Activated CD8-positive, alpha-beta memory T cell treated with anti-CD3 and anti-CD28 coated beads, Interleukin-2, amount 50 U/mL, for 48 hours (primary cell): Measurements from ENCODE around the gene SVEP1.
"Not testable (repeated sequence)": the region's sequence is repeated elsewhere in the genome, so short reads cannot be mapped to it uniquely, and the experiment has no call there.

Experiments used
- DNase-seq: peaks from one replicate; pipeline ENCODE4 v3.0.0-alpha.2; 2020

SVEP1 gene

DNA sequence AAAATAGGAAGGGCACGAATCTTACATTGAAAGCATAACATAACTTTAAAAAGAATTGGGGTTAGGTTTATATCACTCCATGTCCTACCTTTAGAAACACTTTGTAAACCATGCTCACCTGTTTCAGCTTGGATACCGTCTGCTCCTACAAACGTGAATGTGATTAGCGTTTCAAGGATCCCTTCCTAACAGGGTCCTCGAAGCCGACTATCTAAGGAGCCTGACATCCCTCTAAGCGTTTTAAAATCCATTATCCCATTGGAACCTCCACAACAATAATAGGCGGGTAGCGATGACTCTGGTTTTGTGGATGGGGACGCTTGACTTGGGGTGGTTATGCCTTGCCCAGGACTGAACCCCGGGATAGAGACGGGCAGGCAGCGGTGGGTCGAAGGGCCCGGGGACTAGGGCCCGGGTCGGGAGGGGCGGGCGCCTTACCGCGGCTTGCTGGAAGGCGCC lies 937 bp downstream of the SVEP1 start:
- no peak for DNase-seq

DNA sequence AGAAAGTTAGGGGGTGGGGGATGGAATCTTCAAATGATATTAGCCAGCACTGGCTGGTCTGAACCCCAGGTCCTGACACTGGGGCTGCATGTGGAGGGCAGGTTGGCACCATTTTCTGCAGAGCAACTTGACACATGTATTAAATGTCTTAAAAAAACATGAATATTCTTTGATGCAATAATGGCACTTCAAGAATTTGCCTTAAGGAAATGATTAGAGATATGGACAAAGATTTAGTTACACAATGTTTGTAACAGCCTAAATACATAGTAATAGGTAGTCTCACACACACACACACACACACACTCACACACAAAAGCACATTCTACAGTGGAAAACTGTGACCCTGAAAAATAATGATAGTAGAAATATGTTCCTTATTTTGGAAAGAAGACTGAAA lies 3.6 kb downstream of the SVEP1 start:
- DNase-seq = no peak

DNA sequence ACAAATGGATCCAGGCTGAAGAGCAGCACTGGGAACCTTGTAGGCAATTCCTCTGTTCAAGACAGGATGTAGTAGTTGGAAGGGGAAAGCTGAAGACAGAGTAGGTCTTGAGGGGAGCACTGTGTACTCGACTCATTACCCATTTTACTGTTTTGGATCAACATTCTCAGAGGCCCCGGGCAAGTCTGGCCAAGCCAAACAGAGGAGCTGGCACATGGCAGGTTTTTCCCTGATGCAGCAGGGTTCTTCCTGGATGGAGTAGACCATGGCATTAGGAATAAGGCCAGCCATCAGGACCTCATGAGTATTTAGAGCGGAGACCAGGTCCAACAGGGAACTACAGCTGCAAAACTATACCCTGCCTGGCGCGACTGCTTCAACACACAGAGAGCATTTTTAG lies 4.4 kb downstream of the SVEP1 start:
- no peak for DNase-seq

GRCh38 chr9:110573305-110573704 lies 6.2 kb downstream of the SVEP1 start:
- no peak for DNase-seq

DNA sequence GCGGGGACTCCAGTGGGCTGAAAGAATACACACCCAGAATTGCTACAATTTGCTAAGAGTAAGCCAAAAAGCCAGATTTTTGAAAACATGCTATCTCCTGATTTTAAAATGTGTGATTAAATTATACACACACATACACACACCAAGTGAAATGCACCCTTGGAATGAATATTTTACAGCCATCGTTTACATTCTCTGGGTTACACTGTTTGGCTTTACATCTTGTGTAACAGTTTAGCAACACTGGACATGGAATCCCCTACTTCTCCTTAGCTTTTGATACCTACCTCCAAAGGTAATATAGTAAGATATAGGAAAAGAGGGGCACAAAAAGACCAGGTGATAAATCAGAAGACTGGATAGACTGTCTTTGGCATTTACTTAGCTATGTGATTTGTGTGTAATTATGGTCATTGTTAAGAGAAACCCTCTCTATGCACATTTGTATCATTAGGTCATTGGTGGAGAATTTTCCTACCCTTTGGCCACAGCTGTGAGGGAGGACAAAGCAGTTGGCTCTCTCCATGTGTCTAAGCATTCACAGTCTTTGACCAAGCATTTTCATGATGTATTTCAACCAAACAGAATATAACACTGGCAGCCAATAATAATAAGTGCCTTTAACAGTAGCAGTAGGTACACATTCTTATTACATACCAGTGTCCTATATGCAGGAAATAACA lies 7.6 kb downstream of the SVEP1 start:
- no peak for DNase-seq

- no peak for DNase-seq
Measured at GRCh38 chr9:110566156-110566555, 13.4 kb downstream of the SVEP1 start.

DNA sequence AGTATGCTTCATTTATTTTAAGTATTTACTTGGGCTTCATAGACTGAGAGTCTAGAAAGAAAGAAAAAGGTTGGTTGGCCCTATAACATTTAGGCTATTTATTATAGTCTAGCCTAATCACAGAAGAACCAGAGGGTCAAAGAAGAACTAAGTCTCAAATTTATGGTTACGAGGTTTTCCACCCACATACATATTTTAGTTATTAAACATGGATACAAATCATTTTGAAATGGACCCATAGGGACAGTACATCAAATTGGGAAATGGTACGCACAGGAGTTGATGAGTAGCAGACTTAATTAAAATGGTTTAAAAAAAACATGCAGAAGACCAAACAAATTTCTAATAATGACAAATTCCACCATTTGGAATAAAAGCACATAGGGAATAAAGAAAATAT lies 17.7 kb downstream of the SVEP1 start:
- DNase-seq = no peak

DNA sequence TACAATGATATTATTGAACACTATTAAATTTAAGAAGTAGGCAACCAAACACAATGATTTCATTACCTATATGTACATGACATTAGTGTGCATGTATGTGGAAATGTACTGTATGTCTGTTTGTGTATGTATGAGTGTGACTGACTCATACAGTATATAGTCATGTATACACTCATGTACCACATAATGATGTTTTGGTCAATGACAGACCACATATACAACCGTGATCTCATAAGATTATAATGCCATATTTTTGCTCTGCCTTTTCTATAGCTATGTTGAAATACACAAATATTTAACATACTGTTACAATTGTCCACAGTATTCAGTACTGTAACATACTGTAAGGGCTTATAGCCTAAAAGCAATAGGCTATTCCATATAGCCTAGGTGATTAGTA lies 19.7 kb downstream of the SVEP1 start:
- DNase-seq = no peak

DNA sequence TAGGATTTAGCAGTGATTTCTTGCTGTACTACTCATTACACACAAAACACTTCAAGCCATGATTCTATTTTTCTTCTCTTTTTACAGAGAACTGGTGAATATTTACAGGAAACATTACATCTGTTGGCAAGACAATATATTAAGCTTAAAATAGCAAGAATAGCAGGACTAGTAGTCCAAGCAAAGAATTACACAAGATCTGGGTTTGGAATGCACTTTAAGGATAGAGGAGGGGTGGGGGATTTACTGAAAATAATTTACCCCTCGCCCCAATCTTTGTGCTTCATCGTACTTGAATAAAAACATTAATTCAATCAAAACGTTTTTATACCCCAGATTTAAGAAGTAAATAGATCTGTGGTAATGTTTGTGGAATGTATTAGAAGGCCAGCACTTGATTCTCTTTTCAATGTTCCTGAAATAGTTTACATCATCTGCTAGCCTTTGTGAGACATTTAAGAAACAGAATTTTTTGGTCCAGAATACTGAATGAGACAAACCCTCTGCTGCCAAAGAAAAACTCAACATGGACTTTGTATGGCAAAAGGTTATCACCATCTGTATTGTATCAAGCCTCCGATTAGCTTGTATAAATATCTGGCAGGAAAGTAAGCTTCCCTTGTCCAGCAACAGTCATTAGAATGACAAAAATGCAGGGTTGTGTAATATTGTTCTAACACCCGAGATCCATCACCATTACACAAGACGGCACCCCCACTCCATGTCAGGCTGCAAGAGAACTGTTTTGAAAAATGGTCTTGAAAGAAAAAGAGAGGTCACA lies 23.8 kb downstream of the SVEP1 start:
- no peak for DNase-seq

DNA sequence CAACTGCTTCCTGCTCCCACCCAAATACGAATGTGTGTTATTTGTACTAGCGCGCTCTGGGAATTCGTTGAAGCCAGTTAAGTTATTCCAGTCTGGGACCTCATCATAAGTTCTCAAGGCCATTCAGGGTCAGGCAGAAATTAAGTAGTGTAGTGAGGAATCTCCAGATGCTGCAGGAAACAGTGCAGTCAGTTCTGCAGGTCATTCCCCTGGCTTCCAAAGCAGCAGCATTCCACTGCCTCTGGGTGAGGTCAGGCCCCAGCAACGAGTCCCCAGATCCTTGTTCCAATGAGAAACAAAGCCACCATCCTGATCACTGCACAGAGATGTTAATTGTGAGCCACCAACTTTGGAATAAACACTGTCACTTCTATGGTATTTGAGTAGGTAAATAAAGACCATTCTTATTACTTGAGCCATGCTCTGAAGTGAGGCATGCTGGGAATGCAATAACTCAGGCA lies 33.1 kb downstream of the SVEP1 start:
- no peak for DNase-seq

GRCh38 chr9:110545705-110546104 lies 33.8 kb downstream of the SVEP1 start:
- no peak for DNase-seq

GRCh38 chr9:110543631-110544051 lies 35.9 kb downstream of the SVEP1 start:
- DNase-seq = no peak

DNA sequence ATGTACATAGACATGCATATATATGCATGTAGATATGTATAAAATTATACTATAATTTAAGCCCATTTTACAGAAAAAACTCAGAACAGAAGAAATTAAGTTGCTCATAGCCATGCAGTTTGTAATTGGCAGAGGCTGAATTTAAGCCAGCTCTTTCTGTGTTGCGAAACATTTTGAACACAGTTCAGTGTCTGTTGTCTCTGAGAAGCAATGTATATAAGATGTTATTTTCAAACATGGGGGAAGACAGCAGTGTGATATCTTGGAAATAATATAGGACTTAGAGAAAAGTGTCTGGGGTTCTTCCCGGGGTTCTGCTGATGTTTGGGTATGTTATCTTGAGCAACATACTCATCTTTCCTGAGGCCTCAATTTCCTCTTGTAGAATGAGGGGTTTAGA lies 37.6 kb downstream of the SVEP1 start:
- DNase-seq = no peak

DNA sequence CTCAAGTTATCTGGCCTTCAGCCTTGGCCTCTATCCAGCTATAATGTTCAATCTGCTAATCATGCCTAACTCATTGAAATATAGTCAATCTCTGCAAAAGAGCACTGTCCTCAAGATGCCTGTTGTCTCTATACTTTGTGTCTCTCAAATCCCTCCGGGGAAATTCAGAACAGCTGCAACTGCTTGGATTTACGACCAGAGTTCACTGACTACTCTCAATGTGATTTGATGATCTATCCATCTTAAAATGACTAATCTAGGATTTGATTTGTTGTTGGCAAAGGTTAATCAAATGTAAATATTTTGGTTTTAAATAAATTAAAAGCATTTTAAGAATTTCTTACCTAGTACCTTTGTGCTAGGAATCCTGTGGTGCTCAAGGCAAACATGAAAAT lies 40.9 kb downstream of the SVEP1 start:
- DNase-seq = no peak

DNA sequence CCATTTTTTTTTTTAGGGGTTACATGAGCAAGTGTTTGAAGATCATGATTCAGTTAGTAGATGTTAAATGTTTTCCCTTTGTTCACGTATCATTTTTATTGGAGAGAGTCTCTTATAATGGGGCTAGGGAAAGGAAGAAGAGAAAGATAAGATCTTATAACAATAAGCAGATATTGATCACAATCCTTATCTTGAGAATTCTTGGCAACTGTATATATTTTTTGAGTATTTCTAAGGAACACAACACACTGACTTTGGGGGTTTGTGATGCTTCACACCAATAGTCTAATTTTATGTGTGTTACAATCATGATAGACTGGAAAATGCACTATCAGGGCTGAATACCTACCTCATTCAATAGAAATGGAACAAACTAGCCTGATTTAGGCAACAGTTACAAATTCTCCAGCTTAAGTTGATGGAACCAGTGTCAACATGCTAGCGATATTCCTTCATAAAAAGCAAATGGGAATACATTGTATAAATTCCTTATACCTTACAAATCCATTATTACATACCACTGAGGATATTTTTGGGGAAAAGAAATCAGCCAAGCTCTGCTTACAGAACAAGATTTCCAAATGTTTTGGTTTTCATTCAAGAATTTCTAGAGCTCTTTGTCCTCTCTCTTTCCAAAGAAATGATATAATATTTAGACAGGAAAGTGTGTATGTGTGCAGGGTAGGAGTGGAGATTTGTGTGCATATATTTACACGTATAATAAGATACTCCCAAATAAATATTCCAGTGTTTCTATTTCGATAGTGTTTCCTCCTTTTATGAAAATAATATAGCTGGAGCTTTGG lies 41.5 kb downstream of the SVEP1 start:
- no peak for DNase-seq

- DNase-seq = no peak
Measured at GRCh38 chr9:110536822-110537221, 42.7 kb downstream of the SVEP1 start.

DNA sequence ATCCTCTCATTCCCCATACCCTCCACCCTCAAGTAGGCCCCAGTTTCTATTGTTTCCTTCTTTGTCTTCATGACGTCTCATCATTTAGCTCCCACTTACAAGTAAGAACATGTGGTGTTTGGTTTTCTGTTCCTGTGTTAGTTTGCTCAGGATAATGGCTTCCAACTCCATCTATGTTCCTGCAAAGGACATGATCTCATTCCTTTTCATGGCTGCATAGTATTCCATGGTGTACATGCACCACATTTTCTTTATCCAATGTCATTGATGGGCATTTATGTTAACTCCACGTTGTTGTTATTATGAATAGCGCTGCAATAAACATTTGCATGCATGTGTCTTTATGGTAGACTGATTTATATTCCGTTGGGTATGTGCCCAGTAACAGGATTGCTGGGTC lies 45.4 kb downstream of the SVEP1 start:
- DNase-seq = not testable (repeated sequence)

GRCh38 chr9:110532908-110533665 lies 46.5 kb downstream of the SVEP1 start:
- no peak for DNase-seq

DNA sequence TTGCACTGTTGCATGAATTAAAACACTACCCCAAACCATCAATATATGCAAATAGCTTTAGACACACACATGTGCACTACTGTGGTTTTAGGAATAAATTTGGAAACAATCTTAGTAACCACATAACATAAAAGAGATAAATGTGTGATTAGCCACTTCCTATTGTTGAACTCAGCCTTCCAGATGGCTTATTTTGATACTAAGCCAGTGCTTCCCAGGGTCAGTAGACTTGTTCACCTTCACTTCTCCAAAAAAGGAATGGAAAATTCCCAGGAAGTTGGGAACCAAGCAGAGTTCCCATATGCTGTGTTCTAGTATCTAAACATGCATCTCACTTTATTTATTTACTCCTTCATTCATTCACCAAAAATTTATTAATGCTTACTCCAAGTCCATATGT lies 47.8 kb downstream of the SVEP1 start:
- no peak for DNase-seq

- DNase-seq = not testable (repeated sequence)
Measured at GRCh38 chr9:110531241-110531640, 48.3 kb downstream of the SVEP1 start.

DNA sequence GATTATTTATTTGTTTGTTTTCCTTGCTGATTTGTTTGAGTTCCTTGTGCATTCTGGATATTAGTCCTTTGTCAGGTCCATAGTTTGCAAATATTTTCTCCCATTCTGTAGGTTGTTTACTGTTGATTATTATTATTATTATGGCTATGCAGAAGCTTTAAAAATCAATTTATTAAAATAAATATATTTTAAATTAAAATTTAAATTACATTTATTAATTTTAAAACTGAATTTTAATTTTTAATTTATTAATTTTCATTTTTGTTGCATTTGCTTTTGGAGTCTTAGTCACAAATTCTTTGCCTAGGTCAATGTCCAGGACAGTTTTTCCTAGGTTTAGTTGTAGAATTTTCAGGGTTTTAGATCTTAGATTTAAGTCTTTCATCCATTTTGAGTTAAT lies 50.9 kb downstream of the SVEP1 start:
- DNase-seq = no peak

DNA sequence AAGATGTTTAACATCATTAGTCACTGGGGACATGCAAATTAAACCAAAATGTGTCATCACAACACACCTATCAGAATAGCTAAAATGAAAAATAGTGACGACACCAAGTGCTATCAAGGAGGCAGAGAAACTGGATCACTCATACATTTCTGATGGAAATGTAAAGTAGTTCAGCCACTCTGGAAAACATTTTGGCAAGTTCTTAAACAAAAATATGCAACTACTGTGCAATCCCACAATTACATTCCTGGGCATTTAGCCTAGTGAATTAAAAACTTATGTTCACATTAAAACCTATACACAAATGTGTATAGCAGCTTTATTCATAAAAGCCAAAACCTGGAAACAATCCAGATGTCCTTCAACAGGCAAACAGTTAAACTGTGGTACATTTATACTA lies 53.1 kb downstream of the SVEP1 start:
- DNase-seq = no peak

- no peak for DNase-seq
Measured at GRCh38 chr9:110521206-110521605, 58.3 kb downstream of the SVEP1 start.
